ENCODE data around the gene DIP2B.
"Not testable (repeated sequence)": the region's sequence is repeated elsewhere in the genome, so short reads cannot be mapped to it uniquely, and the experiment has no call there.

The DIP2B gene, protein sequence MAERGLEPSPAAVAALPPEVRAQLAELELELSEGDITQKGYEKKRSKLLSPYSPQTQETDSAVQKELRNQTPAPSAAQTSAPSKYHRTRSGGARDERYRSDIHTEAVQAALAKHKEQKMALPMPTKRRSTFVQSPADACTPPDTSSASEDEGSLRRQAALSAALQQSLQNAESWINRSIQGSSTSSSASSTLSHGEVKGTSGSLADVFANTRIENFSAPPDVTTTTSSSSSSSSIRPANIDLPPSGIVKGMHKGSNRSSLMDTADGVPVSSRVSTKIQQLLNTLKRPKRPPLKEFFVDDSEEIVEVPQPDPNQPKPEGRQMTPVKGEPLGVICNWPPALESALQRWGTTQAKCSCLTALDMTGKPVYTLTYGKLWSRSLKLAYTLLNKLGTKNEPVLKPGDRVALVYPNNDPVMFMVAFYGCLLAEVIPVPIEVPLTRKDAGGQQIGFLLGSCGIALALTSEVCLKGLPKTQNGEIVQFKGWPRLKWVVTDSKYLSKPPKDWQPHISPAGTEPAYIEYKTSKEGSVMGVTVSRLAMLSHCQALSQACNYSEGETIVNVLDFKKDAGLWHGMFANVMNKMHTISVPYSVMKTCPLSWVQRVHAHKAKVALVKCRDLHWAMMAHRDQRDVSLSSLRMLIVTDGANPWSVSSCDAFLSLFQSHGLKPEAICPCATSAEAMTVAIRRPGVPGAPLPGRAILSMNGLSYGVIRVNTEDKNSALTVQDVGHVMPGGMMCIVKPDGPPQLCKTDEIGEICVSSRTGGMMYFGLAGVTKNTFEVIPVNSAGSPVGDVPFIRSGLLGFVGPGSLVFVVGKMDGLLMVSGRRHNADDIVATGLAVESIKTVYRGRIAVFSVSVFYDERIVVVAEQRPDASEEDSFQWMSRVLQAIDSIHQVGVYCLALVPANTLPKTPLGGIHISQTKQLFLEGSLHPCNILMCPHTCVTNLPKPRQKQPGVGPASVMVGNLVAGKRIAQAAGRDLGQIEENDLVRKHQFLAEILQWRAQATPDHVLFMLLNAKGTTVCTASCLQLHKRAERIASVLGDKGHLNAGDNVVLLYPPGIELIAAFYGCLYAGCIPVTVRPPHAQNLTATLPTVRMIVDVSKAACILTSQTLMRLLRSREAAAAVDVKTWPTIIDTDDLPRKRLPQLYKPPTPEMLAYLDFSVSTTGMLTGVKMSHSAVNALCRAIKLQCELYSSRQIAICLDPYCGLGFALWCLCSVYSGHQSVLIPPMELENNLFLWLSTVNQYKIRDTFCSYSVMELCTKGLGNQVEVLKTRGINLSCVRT (N-terminal part only)

GRCh38 chr12:50504798-50505674, at the start of gene DIP2B:
Gene DIP2B, plus strand, starts transcription at chr12:50504985. Its CDS starts 156 bp downstream, at chr12:50505141.
- peak within 1 kb of the TSS; percentile 94 for H3K4me3 ChIP-seq (ENCODE audit: low read depth, low read length)
- DNase-seq (ENCODE audit: low read depth), result peak; percentile 39

DNA sequence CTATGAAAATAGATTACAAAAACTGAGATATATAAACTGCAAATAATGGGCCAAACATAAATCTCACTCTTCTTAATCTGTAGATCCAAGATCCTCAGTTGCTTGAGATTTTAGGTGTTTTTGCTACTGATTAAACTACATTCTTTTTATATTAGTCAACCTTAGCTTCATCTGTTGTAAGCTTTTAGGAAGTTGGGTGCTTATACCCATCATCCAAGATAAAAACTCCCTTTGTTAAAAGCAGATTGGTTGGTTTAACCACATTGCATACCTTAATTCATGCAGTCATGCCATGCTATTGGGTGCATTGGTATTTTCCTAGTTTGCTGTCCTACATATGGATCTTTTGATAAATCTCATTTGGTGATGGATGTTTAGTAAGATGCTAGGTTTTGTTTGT, 46.2 kb upstream of the DIP2B start:
- no peak for DNase-seq (ENCODE audit: low read depth)
- no peak overlapping the region for H3K4me3 ChIP-seq (ENCODE audit: low read depth, low read length)

DNA sequence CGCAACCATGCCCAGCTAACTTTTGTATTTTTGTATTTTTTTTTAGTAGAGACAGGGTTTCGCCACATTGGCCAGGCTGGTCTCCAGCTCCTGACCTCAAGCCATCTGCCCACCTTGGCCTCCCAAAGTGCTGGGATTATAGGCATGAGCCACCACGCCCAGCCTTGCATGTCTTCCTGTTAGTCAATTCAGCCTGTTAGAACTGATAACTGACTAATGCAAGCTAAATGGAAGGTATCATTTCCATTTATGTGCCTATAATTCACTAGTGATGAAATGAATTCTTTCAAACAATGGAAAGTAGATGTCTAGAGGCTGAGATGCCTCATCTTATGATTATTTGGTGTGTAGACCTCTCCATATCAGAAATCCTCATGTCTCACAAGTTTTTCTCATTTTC, 37.3 kb upstream of the DIP2B start:
- no peak overlapping the region for H3K4me3 ChIP-seq (ENCODE audit: low read depth, low read length)
- no peak for DNase-seq (ENCODE audit: low read depth)

- no peak for DNase-seq (ENCODE audit: low read depth)
- H3K4me3 ChIP-seq (ENCODE audit: low read depth, low read length), result no peak overlapping the region
Measured at GRCh38 chr12:50477241-50477832, 27.4 kb upstream of the DIP2B start.

DNA sequence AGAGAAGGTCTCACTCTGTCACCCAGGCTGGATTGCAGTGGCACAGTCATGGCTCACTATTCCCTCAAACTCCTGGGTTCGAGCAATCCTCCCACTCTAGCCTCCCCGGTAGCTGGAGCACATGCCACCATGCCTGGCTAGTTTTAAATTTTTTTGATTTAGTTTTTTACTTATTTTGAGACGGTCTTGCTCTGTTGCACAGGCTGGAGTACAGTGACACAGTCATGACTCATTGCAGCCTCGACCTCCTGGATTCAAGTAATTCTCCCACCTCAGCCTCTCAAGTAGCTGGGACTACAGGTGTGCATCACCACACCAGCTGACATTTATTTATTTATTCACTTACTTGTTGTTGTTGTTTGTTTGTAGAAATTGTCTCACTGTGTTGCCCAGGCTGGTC, 22.2 kb upstream of the DIP2B start:
- DNase-seq (ENCODE audit: low read depth), result no peak
- H3K4me3 ChIP-seq (ENCODE audit: low read depth, low read length), result no peak overlapping the region

- no peak for DNase-seq (ENCODE audit: low read depth)
- H3K4me3 ChIP-seq (ENCODE audit: low read depth, low read length), result no peak overlapping the region
Measured at GRCh38 chr12:50483488-50483887, 21.3 kb upstream of the DIP2B start.

DNA sequence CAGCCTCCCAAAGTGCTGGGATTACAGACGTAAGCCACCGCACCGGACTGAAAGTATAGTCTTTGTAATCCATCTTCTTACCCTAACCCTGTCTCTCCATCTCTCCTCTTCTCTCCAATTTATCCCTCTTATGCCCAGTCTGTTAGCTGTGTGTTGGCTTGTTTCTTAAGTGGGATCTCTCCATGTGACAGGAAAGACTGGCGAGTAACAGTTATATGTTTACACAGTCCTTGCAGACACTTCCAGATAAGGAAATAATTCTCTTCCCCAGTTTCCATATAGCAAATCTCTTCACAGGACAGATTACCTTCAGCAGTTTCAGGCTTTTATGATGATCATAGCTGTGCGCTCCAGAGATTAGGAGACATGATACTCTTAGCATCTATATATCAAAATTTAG, 16.0 kb upstream of the DIP2B start:
- DNase-seq (ENCODE audit: low read depth), result no peak
- no peak overlapping the region for H3K4me3 ChIP-seq (ENCODE audit: low read depth, low read length)

DNA sequence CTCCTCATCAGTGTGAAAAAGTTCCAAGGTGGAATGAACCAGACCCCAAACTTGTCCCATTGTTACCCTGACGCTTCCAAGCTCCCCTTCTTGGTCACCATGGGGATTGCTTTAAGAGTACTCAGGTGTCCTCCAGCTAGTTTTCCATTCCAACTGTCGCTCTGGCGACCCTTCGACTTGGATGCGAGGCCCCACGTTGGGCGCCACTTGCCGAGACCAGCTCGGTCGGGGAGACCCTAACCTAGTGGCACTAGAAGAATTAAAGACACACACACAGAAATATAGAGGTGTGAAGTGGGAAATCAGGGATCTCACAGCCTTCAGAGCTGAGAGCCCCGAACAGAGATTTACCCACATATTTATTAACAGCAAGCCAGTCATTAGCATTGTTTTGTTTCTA, 6.7 kb upstream of the DIP2B start:
- not testable (repeated sequence) for H3K4me3 ChIP-seq (ENCODE audit: low read depth, low read length); DNase-seq (ENCODE audit: low read depth)

DNA sequence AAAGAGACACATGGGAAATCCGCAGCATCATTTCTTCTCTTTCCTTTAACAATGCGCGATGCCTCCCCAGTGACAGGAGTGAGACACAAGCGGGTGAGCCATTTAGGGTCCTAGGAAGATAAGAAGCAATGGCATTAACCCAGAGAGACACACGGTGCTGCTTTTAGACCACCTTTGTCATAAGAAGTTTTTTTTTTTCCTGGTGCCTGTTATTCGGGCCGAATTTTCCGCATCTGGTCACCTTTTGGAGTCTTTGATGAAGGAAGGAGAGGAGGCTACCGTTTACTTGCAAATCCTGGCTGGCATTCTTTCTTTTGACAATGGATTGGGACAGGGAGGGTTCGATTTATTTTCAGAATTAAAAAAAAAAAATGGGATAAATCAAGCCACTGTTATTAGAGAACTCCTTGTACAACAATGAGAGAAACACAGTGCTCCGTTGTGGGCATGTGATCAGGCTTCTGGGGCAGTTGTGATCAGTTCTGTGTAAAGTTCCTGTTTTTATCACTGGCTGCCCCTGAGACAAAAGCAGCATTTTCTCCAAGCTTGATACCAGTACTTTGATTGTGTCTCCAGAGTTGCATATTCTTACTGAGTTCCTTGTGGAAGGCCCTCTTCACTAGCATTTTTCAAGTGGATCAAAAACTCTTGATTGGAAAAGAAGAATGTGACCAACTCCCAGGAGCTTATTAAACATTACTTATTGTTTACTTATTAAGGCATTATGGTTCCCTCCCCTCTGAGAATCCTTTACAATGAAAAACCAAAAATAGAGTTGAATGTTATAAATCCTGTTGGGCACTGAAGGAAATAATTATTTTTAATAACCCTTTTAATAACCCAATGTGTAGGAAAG, 1.1 kb downstream of the DIP2B start:
- no peak for DNase-seq (ENCODE audit: low read depth)

DNA sequence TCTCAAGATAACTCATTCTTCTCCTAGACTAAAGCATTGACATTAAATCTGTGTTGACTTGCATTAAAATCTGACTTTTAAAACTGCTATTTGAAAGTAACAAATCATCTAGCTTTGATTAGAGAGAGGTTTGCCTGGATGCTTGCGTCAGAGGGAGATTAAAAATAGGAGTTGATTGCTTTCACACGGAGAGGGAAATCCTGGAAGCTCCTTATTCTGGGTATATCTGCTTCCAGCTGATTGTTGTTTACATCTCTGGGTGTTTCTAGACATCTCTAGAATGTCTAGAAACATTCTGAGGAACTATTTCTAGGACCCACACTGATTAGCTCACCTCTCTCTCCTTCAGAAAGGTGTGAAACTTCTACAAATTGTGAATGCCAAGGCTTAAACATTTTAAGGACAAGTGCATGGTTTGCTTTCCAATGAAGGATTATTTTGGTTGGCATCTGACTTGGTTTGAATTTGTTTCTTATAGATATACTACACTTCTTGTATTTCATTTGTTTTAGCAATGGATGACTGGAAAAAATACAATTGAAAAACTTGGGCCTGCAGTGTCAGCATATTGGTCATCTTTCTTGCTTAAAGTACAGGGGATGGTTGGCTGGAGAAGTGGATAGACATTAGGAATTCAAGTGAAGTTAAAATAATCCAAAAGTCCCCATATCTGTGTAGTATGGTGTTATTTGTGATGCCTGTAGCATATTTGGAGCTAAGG, 2.1 kb downstream of the DIP2B start:
- H3K4me3 ChIP-seq (ENCODE audit: low read depth, low read length), result no peak overlapping the region

More for the DNA sequence above, 1.1 kb downstream of the DIP2B start:
- H3K4me3 ChIP-seq (ENCODE audit: low read depth, low read length), result peak overlapping the region; percentile 94

GRCh38 chr12:50507474-50507838, 2.7 kb downstream of the DIP2B start:
- DNase-seq (ENCODE audit: low read depth), result no peak
- H3K4me3 ChIP-seq (ENCODE audit: low read depth, low read length), result no peak overlapping the region

More for the DNA sequence above, 2.1 kb downstream of the DIP2B start:
- no peak for DNase-seq (ENCODE audit: low read depth)

GRCh38 chr12:50507930-50508329, 3.1 kb downstream of the DIP2B start:
- H3K4me3 ChIP-seq (ENCODE audit: low read depth, low read length), result no peak overlapping the region
- DNase-seq (ENCODE audit: low read depth), result no peak

GRCh38 chr12:50508414-50508813, 3.6 kb downstream of the DIP2B start:
- H3K4me3 ChIP-seq (ENCODE audit: low read depth, low read length), result no peak overlapping the region

DNA sequence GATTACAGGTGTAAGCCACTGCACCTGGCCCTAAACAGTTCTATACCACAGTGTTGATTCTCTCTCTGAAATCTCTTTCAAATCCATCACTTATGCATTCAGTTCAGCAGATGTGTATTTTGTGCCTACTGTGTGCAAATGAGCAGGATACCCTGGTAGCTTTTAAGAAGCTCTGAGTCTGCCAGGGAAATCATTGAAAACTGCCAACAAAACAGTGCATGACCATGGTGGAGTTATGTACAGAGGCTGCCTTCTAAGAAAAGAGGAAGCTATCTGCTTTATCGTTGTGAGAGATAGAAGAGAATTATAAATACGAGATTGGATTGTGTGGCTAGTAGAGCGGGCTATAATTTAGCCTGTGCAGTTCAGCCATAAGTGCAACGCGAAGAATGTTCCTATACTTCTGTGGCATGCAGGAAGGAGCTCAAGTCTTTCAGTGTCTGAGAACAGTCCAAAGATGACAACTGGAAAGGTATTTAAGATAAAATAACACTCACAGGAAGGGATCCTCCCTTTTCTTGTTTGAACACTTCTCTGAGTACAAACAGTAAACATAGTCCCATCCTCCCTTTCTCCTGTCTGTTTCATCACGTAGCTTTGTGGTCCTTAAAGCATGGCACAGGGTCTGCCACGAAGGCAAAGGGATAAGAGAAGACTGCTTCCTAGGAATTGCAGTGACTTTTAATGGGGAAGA, 4.3 kb downstream of the DIP2B start:
- DNase-seq (ENCODE audit: low read depth), result no peak
- H3K4me3 ChIP-seq (ENCODE audit: low read depth, low read length), result no peak overlapping the region

More at GRCh38 chr12:50508414-50508813, 3.6 kb downstream of the DIP2B start:
- DNase-seq (ENCODE audit: low read depth), result no peak

- no peak for DNase-seq (ENCODE audit: low read depth)
Measured at GRCh38 chr12:50514526-50515276, 9.9 kb downstream of the DIP2B start.

GRCh38 chr12:50515587-50515986, 10.8 kb downstream of the DIP2B start:
- no peak for DNase-seq (ENCODE audit: low read depth)
- H3K4me3 ChIP-seq (ENCODE audit: low read depth, low read length), result no peak overlapping the region

More at GRCh38 chr12:50514526-50515276, 9.9 kb downstream of the DIP2B start:
- no peak overlapping the region for H3K4me3 ChIP-seq (ENCODE audit: low read depth, low read length)
